GM21619 (cell line): Measurements from ENCODE around the gene TMEM256.
A peak's percentile ranks its signal among the peaks of the same experiment; 100 is the strongest.

Source experiments
- ATAC-seq: cut with Tn5 transposase; IDR thresholded peaks from one replicate; pipeline ENCODE4 v1.9.1; 2021; ENCODE audit not compliant: unreplicated experiment

Gene TMEM256

GRCh38 chr17:7403977-7404736 lies at the start of gene TMEM256:
Gene TMEM256 (minus strand): TSS chr17:7404097. CDS start chr17:7404084, 13 bp downstream.
- peak; percentile 94 for ATAC-seq

GRCh38 chr17:7448461-7448860 lies 44.6 kb upstream of the TMEM256 start:
- no peak for ATAC-seq

- ATAC-seq = no peak
Observed at GRCh38 chr17:7445619-7445968, 41.7 kb upstream of the TMEM256 start.

GRCh38 chr17:7444682-7445618 lies 41.1 kb upstream of the TMEM256 start, which contains the start of gene CHRNB1:
Gene CHRNB1 (plus strand): TSS chr17:7445061. CDS start chr17:7445128, 67 bp downstream.
- peak; percentile 56 for ATAC-seq

DNA sequence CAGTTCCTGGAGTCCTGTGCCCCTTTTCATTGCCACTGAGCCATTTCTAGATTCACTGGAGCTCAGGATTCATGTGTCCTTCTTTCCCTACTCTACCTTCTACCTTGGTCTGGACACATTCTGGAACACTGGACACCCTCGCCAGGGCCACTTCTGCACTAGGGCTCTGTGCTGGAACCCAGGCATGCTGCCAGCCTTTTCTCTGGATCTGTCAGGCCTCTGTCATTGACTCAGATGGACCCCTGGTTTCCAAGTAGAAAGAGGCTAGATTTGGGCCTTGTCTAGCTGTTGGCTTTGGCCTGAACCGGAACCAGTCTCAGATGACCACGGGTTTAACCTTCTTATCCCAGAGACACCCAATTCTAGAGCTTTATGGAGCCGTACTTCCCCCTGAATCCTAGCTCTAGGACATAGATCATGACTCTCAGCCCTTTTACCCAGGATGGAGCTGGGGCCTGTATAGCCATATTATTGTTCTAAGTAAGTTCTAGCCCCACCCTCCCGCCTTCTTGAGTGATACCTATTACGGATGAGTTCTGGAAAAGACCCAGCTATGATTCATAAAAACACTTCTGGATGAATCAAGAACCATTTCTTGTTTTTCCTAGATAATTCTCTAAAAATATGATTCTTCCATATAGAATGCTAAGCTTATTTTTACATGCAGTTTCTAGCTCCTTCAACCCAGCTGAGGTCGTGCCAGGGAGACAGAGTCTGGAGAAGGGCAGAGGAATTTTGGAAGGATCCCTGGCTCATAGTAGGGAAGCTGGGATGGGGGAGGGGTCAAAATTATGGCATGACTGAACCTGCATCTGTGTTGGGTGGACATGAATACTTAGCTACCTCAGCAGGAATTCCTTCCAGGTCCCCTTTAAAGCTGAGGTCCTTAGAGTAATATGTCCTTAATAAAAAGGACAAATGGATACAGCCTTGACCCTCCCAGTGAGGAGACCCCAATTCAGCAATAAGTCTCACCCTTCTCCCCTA lies 39.9 kb upstream of the TMEM256 start:
- ATAC-seq = no peak

GRCh38 chr17:7442142-7442541 lies 38.2 kb upstream of the TMEM256 start:
- no peak for ATAC-seq

GRCh38 chr17:7441266-7441665 lies 37.4 kb upstream of the TMEM256 start:
- ATAC-seq = no peak

DNA sequence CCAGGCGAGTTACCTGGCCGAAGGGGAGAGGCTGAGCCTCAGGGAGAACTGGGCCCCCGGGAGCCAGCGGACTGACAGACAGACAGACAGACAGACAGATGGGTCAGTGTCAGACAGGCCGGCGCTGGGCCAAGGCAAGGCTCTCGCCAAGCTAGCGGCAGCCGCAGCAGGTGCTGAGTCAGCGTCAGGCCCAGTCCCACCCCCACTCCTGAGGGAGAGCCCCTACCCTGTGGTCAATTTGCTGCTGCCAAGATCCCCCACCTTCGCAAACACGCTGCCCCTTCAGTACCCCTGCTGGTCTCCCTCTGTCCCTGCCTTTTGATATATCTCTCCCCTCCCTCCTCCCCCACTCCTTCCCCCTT lies 36.9 kb upstream of the TMEM256 start:
- no peak for ATAC-seq

DNA sequence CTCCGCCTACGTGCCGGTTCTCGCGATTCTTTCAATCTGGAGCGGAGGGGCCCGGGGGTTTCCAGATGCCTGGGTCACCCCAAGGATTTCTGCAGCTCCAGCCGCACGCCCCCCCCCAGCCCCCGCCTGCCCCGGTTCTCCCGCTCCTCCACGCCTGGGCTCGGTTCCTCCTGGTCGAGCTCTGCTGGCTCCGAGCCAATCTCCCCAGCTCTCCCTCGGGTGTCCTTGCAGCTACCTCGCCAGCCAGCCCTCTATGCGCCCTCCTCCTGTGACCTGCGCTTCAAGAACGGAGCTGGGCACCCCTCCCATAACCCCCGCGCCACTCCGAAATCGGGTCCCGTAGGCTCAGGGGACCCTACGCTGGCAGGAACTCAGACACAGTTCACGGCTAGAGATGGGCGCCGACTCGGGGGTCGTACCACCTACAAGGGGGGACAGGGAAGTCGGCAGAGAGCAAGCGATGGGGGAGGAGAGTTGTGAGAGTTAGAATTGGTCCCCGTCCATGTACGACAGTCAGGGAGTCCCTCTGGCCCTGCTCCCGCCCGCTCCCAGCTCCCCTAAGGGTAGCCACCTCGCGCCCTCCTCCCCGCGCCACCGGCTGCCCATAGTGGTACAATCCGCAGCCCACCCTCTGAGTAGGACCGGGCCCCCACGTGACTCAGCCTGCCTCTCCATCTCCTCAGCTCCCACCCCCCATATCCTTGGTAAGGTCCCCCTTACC lies 36.4 kb upstream of the TMEM256 start:
- no peak for ATAC-seq

GRCh38 chr17:7439462-7440112 lies 35.7 kb upstream of the TMEM256 start, which contains the start of gene FGF11:
Gene FGF11 (plus strand): TSS chr17:7439512. CDS start chr17:7439621, 109 bp downstream.
- no peak for ATAC-seq

- no peak for ATAC-seq
Observed at GRCh38 chr17:7438656-7439460, 35.0 kb upstream of the TMEM256 start.

GRCh38 chr17:7437950-7438614 lies 34.2 kb upstream of the TMEM256 start:
- no peak for ATAC-seq

GRCh38 chr17:7437369-7437863 lies 33.5 kb upstream of the TMEM256 start:
- ATAC-seq = no peak

GRCh38 chr17:7436556-7437368 lies 32.9 kb upstream of the TMEM256 start:
- no peak for ATAC-seq

DNA sequence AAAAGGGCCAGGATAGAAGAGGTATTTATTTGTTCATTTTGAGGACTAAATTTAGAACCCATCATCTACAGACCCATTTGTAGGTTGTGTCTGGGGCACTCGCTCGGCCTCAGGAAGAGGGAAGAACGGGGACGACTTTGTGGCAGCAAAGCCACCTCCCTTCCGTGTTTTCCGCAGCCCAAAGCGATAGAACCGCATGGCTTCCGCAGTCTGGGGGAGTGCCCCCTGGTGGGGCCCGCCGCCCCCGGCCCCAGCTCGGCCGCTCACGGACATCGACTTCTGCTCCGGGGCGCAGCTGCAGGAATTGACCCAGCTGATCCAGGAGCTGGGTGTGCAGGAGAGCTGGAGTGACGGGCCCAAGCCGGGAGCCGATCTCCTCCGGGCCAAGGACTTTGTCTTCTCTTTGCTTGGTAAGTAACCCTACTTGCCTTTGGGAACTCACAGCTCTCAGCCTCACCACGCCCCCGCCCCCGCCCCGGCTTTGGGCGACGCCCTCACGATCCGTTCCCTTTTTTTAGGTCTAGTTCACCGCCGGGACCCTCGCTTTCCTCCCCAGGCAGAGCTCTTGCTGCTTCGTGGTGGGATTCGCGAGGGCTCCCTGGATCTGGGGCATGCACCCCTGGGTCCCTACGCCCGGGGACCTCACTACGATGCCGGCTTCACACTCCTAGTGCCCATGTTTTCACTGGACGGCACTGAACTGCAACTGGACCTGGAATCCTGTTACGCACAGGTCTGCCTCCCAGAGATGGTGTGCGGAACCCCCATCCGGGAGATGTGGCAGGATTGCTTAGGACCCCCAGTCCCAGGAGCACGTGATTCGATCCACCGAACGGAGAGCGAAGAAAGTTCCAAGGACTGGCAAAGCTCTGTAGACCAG lies 32.0 kb upstream of the TMEM256 start:
- ATAC-seq = peak; percentile 19

DNA sequence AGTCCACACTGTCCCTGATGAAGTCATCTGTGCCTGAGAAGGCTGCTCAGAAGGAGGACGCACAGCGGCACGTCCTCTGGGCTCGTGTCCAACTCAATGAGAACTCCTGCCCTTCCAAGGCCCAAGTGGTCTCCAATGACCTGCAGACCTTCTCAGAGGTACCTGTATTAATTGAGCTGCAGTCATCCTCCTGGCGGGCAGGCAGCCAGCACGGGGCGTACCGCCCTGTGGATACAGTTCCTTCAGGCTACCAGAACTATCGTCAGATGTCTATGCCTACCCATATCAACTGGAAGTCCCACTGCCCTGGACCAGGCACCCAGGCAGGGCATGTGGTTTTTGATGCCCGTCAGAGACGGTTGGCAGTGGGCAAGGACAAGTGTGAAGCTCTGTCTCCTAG lies 28.4 kb upstream of the TMEM256 start:
- ATAC-seq = no peak
